Stimulated activated CD4-positive, alpha-beta T cell treated with anti-CD3 and anti-CD28 coated beads, Interleukin-1b, Interleukin-23, amount 100 ng/mL, for 24 hours (primary cell): ENCODE measurements around the gene LUC7L3.
"Not testable (repeated sequence)": the region's sequence is repeated elsewhere in the genome, so short reads cannot be mapped to it uniquely, and the experiment has no call there.

Experiments used
- DNase-seq, 4 experiments: peaks; one replicate each; pipeline ENCODE4 v3.0.0-alpha.2; 2020; ENCODE audit warnings: low read depth in 4 of 4, low spot score in 1 of 4

LUC7L3 gene

DNA sequence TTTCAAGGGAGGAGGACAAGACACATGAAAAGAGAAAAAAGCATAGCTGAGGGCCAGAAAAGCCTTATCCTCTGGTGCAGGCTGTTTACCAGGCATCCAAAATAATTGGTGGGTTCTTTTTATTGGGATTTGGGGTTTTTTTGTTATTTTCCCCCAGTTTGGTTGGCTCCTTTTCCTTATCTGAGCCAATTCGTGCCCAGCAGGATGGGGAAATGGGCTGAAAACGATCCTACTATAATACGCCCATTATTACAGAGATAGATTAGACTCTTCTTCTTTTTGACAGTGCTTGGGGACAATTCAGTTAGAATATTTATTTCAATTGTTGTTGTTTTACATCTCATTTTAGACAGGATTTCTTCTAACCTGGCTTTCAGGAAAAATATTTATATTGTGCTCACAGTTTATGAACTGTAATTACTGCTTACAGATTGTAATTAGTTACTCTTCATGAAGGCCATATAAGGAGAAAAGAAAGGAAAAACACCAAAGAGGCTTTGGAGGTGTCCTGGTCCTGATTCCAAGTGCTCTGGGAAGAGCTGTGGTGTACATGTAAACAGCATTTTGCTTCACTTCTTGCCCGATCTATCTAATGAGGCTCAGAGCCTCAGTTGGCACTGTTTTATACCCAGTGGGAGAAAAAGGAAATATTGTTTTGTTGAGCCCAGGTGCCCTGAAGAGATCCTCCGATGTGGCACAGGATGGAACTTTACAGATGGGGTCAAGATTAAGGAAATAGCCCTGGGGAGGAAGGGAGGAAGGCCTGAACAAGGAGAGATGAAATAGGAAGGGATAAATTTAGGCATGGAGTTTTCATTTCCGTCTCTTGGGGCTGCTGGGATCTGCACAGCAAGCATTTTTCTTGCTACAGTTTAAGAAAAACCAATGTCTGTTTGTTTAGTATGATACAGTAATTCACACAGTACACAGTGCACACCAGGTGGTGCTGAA is 11.1 kb upstream of the LUC7L3 start:
- no peak for DNase-seq

DNA sequence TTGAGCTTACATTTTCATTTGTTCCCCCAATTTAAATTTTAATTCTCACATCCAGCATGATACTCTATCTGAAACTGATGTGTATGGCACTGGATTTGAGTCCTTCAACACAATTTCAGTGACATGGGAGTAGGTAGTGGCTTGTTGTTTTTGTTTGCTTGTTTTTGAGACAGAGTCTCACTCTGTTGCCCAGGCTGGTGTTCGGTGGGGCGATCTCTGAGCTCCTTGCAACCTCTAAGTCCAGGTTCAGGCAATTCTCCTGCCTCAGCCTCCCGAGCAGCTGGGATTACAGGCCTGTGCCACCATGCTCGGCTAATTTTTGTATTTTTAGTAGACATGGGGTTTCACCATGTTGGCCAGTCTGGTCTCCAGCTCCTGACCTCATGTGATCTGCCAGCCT is 10.3 kb upstream of the LUC7L3 start:
- DNase-seq = not testable (repeated sequence)

DNA sequence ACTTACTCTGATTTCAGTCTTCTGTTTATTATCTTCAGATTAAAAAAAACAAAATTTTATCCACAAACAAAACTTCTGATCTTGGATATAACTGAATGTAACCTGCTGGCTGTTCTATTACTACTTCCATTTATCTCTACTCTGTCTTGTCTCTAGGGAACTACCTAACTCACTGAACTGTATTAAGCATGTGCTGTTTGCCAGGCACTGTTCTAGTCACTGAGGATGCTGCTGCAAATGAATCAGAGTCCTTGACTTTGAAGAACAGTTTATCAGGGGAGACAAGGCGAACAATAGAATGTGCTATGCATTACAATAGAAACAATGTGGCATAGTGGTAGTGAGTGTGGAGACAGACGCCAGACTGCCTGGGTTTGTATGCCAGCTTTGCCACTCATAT is 9.4 kb upstream of the LUC7L3 start:
- no peak for DNase-seq

DNA sequence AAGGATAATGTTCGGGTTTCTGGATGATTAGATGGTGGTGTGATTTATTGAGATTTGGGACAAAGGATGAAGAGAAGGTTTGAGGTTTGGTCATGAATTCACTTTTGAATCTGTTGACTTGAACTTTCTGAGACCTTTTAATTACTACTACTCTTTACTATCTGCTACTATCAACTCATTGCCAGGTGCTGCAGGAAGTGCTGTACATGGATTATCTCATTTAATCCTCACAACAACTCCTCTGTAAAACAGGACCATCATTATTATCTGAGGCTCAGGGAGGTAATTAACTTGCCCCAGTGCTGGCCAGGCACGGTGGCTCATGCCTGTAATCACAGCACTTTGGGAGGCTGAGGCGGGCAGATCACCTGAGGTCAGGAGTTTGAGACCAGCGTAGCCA is 8.8 kb upstream of the LUC7L3 start:
- no peak for DNase-seq

DNA sequence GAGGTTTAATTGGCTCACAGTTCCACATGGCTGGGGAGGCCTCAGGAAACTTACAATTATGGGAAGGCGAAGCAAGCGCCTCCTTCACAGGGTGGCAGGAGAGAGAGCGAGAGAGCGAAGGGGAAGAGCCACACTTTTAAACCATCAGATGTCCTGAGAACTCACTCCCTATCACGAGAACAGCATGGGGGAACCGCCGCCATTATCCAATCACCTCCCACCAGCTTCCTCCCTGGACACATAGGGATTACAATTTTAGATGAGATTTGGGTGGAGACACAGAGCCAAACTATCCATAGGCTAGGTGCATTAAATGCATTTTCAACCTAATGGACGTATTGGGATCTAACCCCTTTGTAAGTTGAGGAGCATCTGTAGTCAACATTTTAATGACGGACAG is 6.8 kb upstream of the LUC7L3 start:
- DNase-seq = no peak

DNA sequence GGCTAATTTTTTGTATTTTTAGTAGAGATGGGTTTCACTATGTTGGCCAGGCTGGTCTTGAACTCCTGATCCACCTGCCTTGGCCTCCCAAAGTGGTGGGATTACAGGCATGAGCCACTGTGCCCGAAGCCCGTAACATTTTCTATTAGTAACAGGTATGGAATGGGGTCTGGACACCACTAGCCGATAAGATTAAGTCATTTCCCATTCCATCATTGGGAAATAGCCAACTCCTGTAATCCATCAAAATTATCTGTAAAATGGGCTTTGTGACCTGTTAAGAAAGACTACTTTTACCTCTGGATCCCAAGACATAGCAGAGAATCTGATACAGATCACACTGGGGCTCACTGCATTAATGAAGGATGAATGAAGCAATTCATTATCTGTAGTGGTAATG is 3.9 kb upstream of the LUC7L3 start:
- no peak for DNase-seq

DNA sequence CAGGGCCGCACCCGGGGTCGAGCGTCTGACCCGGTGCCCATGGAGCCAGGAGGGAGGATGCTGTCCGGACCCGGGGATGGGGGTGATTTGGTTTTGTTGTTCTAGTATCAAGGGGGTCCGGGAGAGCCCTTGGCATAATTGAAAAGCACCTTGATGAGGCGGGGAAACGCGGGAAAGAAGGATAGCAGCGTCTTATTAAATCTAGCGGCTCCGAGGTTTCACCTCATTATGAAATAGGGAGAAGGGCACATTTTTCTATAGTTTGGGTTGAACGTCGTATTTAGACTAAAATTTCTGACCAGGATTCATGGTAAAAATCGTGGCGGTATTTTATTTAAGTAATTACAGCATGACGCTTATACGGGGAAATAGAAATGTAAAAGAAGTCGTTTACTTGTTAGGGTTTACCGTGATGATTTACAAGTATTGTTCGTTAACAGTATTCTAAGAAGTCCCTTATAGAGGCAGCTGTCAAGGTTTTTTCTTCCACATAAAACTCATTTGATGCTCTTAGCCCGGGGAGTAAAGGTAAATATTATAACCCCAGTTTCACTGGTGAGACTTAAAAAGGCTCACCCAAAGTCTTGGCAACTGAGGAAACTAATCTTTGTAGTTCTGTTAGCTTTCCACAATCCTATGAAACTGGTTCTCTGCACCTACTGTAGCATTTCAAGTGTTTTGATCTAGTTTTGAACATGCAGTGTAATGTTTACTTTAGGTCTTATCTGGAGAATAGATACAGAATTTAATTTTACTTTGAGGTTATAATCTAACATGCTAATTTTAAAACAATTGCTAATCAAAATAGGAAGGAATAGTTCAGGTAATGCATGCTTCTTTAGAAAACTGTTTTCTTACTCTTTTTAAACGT is 756 bp downstream of the LUC7L3 start:
- DNase-seq = no peak

DNA sequence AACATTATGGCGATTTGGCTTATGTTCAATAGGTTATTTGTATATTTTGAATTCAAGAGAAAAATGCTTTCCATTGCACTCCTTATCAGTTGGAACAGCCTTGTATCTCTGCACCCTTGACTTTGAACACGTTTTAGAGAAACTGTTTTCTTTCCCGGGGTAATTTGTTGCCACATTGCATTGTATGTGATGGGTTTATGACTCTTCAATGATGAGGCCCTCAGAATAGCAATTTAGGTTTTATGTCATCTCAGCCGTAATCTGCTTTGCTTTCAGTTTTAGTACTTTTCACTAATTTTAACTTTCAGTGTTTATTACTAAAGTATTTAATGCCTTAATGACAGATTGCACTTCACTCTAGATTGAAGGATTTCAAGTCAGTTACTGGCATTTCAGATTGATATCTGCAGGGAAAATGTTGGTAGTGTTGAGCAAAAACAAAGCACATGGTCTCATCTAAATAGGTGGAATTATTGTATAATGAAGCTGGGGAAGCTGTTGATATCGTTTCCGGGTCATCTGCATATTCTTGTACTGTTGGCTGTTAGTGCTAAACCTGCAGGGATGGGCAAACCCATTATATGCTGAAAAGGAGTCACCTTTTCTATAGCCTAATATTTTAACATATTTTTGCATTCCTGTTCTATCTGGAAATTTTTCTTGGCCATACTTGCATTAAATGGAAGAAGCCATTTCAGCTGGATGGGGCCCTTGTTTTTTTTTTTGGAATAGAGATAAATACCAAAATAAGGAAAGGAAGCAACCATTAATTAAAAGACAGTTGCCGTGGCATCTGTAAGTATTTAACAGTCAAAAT is 2.0 kb downstream of the LUC7L3 start:
- no peak for DNase-seq

DNA sequence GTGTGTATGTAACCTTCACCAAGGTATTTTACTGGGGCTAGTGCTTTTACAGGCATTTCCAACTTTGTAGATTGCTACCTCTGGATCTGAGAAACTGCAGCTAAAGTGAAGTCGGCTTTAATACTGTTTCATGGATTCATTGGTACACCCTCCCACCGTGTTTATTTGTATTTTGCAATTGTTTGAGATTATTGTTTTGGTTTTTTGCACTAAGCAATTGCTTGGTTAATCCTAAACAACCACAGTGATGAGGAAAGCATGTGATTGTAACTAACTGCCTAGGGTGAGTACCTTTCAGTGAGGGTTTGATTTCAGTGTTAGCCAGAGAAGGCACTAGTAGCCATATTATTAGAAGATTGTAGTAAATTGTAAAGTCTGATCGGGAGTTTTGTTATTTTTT is 3.3 kb downstream of the LUC7L3 start:
- no peak for DNase-seq

DNA sequence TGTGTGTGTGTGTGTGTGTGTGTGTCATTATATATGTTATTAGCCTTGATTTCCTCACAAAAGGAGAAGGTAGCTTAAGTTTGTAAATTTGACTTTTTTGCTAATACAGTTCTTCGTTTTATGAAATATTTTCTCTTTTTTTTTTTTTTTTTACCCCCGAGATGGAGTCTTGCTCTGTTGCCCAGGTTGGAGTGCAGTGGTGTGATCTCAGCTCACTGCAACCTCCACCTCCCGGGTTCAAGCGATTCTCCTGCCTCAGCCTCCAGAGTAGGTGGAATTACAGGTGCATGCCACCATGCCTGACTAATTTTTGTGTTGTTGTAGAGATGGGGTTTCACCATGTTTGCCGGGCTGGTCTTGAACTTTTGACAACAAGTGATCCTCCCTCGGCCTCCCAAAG is 5.2 kb downstream of the LUC7L3 start:
- DNase-seq = not testable (repeated sequence)

DNA sequence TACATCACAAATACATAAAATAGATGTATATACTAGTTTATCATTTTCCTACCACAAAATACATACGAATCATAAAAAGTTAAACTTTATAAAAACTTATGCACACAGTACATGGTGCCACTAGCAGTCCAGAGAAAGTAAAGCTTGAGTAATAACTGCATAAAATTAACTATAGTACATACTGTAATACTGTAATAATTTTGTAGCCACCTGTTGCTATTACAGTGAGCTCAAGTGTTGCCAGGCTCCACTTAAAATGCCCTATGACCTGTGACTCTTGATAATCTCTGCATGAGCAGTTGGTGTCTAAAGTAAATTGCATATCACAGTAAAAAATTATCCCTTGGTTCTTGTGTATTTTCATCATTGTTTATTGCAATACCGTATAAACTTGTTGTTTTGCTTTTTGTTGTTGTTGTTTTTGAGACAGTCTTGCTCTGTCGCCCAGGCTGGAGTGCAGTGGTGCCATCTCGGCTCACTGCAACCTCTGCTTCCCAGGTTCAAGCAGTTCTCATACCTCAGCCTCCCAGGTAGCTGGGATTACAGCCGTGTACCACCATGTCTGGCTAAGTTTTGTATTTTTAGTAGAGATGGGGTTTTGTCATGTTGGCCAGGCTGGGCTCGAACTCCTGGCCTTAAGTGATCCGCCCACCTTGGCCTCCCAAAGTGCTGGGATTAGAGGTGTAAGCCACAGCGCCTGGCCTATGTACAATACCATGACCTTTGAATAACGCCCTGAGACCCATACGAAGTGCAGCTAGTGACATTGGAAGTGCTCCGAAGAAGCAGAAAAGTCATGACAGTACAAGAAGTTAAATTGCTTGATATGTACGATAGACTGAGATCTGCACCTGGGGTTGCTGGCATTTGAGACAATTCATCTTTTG is 6.6 kb downstream of the LUC7L3 start:
- no peak for DNase-seq

DNA sequence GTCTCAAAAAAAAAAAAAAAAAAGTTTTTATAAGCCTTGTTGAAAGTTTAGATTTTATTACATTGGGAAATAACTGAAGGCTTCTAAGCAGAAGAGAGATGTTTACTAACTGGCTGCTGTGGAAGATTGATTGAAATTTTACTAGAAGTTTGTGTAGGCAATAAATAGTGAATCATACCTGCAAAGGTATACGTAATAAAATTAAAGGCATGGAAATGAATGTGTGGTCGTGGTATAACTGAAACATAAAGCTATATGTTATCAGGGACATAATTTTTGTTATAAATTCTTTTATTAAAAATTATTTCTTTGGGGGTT is 8.7 kb downstream of the LUC7L3 start:
- DNase-seq = no peak

DNA sequence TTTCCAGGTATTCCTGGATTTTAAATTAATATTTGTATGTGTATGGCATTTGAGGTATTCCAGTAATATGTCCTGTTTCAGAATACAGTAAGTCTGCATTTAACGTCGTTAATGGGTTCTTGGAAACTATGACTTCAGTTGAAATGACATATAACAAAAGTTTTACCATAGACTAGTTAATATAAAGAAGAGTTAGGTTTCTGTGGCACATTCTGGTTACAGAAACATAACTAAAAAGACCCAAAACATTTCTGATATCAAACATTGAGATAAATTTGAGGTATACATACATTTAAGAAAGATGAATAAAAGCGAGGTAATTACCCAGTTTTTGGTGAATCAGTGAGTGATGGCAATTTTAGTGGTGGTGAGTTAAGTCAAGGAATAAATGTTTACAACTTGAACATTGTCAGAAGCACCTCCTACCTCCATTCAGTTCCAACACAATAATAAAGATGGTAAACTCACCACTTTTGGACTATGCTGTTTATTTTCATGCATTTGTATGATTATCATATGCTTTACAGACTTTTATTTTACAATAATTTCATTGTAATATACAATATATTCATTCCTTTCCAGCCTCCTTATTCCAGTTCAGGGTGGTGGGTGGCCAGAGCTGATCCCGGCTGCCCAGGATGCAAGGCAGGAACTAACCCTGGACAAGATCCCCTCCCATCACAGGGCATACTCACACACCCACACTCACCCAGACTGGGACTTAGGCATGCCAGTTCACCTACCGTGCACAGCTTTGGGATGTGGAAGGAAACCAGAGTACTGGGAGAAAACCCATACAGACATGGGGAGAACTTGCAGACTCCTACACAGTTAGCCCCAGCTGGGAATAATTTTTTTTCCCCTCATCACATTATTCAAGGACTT is 9.7 kb downstream of the LUC7L3 start:
- DNase-seq = no peak

DNA sequence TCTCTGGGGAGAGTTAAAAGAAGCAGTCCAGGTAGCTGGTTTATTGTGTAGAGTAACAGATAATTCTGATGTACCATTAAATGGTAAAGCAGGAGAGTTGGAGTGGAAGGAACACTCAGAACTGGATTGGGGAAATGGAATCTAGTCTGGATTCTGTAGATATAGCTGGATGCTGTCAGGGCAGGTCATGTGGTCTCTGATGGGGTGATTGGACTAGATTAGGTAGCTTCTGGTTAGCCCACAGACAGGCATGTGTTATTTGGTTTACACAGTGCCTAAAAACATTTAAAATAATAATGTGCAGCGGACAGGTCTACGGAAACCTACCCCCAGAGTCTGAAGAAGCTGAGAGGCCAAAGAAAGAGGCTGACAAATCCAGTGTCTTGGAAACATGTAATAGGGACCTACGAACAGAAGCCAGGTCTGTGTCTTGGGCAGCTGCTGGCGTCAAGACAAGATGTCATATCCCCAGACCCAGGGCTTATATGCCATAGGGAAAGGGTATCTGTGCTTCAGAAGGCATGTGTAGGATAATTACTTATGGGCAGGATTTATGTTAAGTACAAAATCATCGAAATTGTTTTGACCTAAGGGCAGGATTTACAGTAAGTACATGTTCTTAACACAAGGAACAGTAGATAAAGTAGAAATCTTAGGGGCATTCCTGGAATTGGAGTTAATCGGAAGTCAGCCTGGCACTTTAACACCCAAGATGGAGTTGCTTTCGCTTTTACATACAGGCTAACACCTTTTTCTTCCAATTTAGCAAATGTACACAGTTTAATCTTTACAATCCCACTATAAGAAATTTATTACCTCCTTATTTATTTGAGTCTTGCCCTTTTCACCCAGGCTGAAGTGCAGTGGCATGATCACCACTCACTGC is 12.4 kb downstream of the LUC7L3 start:
- DNase-seq = no peak

DNA sequence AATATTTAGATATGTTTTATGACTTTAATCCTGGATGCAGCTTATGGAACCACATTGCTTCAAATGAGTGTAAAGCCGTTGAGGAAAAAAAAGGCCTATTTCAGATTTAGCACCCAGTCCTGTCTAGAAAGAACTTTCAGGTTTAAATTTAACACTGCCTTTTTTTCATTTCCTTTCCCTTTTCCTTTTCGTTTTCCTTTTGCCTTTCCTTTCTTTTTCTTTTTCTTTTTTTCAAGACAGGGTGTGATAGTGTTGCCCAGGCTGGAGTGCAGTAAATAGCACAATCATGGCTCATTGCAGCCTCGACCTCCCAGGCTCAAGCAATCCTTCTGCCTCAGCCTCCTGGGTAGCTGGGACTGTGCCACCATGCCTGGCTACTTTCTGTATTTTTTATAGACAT is 15.9 kb downstream of the LUC7L3 start:
- no peak for DNase-seq

DNA sequence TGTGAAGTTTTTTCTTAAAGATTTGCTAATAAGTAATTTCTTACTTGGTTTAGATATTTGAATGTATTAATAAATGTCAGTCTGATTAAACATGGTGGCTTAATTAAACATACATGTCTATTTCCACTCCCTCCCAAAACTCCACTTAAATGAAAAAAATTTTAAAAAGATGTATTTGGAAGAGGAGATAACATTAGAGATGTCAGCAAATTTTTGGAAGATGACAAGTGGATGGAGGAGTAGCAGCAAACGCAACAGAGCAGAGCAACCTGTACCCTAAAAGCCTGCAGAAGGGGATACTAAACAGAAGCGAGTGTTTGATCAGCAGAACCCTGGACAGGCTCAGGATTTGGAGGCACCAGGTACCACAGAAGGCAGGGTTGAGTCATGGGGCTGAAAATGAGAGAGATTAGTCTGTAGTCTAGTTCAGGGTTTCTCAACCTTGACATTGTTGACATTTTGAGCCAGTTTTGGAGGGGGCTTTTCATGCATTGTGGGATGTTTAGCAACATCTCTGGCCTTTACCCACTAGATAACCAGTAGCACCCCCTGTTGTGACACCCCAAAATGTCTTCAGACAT is 17.8 kb downstream of the LUC7L3 start:
- DNase-seq = no peak

DNA sequence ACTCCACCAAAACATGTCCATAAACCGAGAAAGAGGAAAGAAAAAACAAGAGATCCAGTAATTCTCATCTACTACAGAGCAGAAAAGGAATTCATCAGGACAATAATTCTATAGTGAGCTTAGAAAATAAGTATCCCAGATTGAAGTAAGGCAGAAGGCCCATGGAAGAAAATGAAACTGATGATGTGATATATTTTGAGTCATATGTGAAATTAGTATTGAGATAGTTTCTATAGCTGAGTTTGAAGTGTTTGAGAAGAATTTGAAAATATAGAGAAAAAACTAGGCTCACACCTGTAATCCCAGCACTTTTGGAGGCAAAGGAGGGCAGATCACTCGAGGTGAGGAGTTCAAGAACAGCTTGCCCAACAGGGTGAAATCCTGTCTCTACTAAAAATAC is 19.7 kb downstream of the LUC7L3 start:
- DNase-seq = no peak

DNA sequence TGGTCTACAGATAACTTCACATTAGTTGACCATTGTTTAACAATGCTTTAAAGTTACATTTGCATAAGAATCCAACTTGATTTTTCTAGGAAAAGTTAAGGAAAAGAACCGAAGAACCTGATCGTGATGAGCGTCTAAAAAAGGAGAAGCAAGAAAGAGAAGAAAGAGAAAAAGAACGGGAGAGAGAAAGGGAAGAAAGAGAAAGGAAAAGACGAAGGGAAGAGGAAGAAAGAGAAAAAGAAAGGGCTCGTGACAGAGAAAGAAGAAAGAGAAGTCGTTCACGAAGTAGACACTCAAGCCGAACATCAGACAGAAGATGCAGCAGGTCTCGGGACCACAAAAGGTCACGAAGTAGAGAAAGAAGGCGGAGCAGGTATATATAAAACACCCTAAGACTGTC is 26.2 kb downstream of the LUC7L3 start:
- no peak for DNase-seq
